Measurements from ENCODE around the gene TRABD2B. TPM values are rescaled to one million over a fixed set of nuclear protein-coding genes. Genes with fewer than 3 reads are reported as not detected.

The TRABD2B gene
- total RNA-seq, 1 donor from 2014 or later: 0.92 TPM

DNA sequence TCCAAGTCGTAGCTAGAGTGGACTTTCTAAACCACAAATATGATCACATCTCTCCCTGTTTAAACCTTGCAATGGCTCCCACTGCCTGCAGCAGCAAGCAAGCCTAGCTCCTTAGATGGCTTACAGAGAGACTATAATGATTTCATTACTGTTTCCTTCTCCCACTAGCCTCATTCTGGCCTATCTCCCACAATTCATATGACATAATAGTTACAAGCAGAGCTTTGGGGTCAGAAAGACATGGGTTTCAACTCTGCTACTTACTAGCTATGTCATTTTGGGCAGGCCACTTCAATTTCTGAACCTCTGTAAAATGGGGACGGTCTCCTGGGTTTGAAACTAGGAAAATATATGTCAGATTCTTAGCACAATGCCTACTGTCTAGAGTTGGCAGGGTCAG is 143.3 kb downstream of the TRABD2B start:
- no peaks in the 10 kb centered on the region for H3K36me3 ChIP-seq (ENCODE audit: control insufficient read depth, insufficient read depth, low read length)
- DNase-seq (ENCODE audit: low read depth): no peak
- no peak overlapping the region for H3K4me3 ChIP-seq (ENCODE audit: low read depth, low read length)
- TF ChIP-seq, protein P1, sequence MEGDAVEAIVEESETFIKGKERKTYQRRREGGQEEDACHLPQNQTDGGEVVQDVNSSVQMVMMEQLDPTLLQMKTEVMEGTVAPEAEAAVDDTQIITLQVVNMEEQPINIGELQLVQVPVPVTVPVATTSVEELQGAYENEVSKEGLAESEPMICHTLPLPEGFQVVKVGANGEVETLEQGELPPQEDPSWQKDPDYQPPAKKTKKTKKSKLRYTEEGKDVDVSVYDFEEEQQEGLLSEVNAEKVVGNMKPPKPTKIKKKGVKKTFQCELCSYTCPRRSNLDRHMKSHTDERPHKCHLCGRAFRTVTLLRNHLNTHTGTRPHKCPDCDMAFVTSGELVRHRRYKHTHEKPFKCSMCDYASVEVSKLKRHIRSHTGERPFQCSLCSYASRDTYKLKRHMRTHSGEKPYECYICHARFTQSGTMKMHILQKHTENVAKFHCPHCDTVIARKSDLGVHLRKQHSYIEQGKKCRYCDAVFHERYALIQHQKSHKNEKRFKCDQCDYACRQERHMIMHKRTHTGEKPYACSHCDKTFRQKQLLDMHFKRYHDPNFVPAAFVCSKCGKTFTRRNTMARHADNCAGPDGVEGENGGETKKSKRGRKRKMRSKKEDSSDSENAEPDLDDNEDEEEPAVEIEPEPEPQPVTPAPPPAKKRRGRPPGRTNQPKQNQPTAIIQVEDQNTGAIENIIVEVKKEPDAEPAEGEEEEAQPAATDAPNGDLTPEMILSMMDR (IDR thresholded peaks at IDR 0.05; ENCODE audit: insufficient read depth, low read length, poor library complexity, severe bottlenecking): no peak
- H3K27me3 ChIP-seq (ENCODE audit: control insufficient read depth, insufficient read depth, low read length): no peaks in the 10 kb centered on the region

DNA sequence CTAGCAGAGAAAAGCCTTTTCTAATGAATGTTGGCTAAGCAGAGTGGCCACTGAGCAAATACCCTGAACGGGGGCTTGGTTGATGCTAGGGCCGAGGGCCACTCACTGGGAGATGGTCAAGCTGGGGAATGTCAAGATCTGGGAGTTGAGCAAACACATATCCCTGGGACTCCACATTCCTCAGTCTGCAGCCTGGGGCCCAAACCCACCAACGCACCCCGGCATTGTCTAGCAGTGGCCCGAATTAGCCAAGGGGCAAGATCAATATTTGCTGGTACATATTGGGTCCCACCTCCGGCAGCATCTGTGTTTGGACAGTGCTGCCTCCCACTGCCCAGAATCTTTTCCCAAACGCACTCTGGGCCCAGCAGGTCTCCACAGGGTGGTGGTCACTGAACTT is 144.1 kb downstream of the TRABD2B start:
- DNase-seq (ENCODE audit: low read depth): no peak
- no peak overlapping the region for H3K4me3 ChIP-seq (ENCODE audit: low read depth, low read length)
- no peaks in the 10 kb centered on the region for H3K36me3 ChIP-seq (ENCODE audit: control insufficient read depth, insufficient read depth, low read length)
- H3K27me3 ChIP-seq (ENCODE audit: control insufficient read depth, insufficient read depth, low read length): no peaks in the 10 kb centered on the region
- TF ChIP-seq, protein P1 (IDR thresholded peaks at IDR 0.05; ENCODE audit: insufficient read depth, low read length, poor library complexity, severe bottlenecking): no peak

DNA sequence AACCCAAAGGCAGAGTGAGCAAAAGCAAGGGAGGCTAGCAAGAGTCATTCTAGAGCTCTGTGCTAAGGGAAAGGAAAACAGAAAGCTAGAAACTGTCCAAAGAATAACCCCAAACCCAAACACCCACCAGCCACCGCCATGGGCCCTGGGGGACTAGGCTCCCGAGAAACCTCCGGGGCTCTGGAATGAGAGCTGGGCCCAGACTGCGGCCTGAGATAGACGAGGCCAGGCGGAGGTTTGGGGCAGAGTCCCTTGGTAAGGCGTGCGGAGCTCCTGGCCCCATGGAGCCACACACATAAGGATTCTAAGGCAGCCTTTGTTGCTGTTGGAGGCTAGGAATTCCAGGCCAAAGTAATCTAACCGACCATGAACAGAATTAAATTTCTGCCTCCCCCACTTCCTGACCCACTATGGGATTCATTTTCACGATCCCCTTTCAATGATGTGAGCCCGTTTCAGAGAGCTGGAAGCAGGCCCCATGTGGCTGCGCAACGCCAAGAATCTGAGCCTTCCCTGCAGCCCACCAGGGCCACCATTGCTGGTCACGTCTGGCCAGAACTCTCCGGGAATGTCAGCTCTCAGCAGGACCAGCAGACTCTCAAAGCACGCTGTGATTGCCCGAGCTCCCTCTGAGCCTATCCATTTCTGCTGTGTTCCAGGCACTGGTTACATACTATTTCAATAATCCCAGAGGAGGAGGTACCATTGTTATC is 145.0 kb downstream of the TRABD2B start:
- TF ChIP-seq, protein P1 (IDR thresholded peaks at IDR 0.05; ENCODE audit: insufficient read depth, low read length, poor library complexity, severe bottlenecking): no peak
- no peaks in the 10 kb centered on the region for H3K27me3 ChIP-seq (ENCODE audit: control insufficient read depth, insufficient read depth, low read length)
- H3K4me3 ChIP-seq (ENCODE audit: low read depth, low read length): no peak overlapping the region
- H3K36me3 ChIP-seq (ENCODE audit: control insufficient read depth, insufficient read depth, low read length): no peaks in the 10 kb centered on the region
- DNase-seq (ENCODE audit: low read depth): no peak

DNA sequence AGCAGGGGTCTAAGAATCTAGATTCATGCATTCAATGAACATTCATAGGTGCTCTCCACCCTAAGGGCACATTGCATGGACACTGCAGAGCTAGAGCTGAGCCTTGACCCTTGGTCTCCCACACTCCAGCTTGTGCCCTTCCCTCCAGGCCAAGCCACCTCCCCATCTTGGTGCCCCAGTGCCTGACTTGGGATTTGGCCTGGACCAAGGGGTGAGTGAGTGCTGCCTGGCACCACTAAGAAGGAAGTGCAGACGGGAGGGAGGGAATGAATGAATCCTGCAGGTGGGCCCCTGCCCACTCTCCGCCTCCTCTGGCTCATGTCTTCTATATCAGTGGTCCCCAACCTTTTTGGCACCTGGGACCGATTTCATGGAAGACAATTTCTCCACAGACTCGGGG is 146.7 kb downstream of the TRABD2B start:
- H3K27me3 ChIP-seq (ENCODE audit: control insufficient read depth, insufficient read depth, low read length): no peaks in the 10 kb centered on the region
- H3K36me3 ChIP-seq (ENCODE audit: control insufficient read depth, insufficient read depth, low read length): no peaks in the 10 kb centered on the region
- TF ChIP-seq, protein P1 (IDR thresholded peaks at IDR 0.05; ENCODE audit: insufficient read depth, low read length, poor library complexity, severe bottlenecking): no peak
- no peak for DNase-seq (ENCODE audit: low read depth)
- H3K4me3 ChIP-seq (ENCODE audit: low read depth, low read length): no peak overlapping the region

DNA sequence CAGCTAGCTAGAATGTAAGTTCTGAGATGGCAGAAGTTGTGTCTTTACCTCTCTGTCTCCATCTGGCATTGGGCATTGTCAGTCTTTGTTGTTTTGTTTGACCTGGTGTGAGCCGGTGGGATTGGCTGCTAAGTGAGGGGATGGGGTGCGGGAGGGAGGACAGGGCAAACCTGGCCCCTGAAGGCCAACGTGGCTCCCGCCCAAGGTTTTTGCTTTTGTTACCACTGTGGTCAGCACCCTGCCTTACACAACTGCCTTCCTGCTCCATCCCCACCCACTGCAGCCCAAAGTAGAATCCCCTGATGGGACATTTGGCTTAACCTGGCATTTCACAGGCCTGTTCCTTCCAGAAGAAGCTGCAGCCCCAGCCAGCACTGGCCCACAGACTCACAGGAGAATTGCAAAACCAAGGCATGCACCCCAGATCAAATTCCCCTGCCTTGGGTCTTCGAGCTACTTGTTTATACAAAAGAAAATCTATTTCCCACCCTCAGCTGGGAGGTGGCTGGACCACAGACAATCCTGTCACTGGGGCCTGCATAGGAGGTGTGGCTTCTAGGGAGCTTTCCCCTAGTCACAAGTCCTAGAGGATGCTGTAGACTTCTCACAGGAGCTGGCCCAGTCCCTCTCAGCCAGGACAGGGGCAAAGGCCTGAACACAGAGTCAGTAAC is 147.5 kb downstream of the TRABD2B start:
- Histone ChIP-seq H3K36me3 (ENCODE audit: control insufficient read depth, insufficient read depth, low read length) (no peaks in the 10 kb centered on the region), H3K27me3 (ENCODE audit: control insufficient read depth, insufficient read depth, low read length) (no peaks in the 10 kb centered on the region), H3K4me3 (ENCODE audit: low read depth, low read length) (no peak overlapping the region)
- TF ChIP-seq, protein P1 (IDR thresholded peaks at IDR 0.05; ENCODE audit: insufficient read depth, low read length, poor library complexity, severe bottlenecking): no peak
- DNase-seq (ENCODE audit: low read depth): no peak

Measured in kidney epithelial cell (primary cell).